ENCODE results near the gene LRRC4. TPM values are rescaled to one million over a fixed set of nuclear protein-coding genes. Genes with fewer than 3 reads are reported as not detected.

Gene LRRC4
- total RNA-seq, 4 donors from 2014 or later = 0.96 to 4.7 (median 1.8) TPM

- no peak for ATAC-seq (ENCODE audit: low FRiP score)
- no peak for TF ChIP-seq CTCF (IDR thresholded peaks at IDR 0.05)
- DNase-seq (ENCODE audit: low spot score) = no peak
Measured at GRCh38 chr7:128053023-128053422, 21.8 kb upstream of the LRRC4 start.

DNA sequence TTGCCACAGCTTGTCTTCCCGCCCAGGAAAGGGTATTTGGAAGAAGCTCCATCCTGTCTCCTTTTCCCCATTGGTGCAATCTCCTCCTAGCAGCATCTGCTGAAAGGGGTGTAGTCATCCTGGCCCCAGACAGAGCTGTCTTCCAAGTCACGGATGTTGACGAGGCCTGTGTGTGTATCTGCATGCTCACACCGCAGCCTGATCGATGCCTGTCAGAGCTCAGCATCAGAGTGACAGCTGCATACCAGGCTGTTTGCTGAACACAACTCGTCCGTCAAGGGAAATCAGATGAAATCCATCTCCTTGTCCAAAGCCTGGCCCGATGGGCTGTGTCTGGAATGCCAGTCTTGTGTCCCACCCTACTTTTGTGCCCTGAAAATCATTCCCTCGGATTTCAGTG lies 21.2 kb upstream of the LRRC4 start:
- no peak for TF ChIP-seq CTCF (IDR thresholded peaks at IDR 0.05)
- DNase-seq (ENCODE audit: low spot score) (no peak), ATAC-seq (ENCODE audit: low FRiP score) (no peak)

DNA sequence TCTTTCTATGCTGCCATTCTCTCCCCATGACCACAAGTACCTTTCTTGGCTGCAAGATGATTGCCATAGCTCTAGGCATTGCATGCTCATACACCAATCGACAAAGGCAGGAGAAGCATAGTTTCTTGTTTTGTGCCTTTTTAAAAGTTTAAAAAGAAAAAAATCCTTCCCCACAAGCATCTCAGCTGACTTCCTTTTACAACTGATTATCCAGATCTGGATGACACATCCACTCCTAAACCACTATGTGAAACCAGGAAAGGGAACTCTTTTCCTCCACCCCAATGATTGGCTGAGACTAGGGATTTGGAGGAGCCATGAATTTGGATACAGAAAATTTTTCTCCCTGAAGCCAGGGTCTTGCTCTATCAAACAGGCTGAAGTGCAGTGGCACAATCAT lies 14.5 kb upstream of the LRRC4 start:
- ATAC-seq (ENCODE audit: low FRiP score) (no peak), DNase-seq (ENCODE audit: low spot score) (no peak)
- no peak for TF ChIP-seq CTCF (IDR thresholded peaks at IDR 0.05)

GRCh38 chr7:128045158-128045557 lies 13.9 kb upstream of the LRRC4 start:
- no peak for DNase-seq (ENCODE audit: low spot score)
- no peak for ATAC-seq (ENCODE audit: low FRiP score)
- TF ChIP-seq CTCF (IDR thresholded peaks at IDR 0.05) = no peak

GRCh38 chr7:128044064-128044463 lies 12.8 kb upstream of the LRRC4 start:
- ATAC-seq (ENCODE audit: low FRiP score) (no peak), DNase-seq (ENCODE audit: low spot score) (no peak)
- TF ChIP-seq CTCF (IDR thresholded peaks at IDR 0.05) = no peak

DNA sequence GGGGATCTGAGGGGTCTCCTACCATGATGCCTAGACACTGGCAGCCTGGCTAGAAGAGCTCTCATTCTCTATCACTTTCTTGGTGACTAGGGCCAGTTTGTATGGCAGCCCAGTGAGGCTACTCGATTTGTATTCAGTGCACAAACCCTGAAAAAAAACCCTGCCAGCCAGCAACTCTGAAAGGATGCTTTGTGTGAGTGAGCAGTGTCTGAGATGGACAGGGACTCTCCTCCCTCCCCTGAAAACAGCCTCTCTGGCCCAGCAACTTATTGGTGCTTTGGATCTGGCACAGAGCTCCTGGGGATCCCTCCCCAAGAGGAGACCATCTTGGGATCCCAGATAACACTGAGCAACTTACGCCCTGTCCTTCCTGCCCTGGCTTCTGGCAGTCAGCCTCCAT lies 10.8 kb upstream of the LRRC4 start:
- ATAC-seq (ENCODE audit: low FRiP score) (no peak), DNase-seq (ENCODE audit: low spot score) (no peak)
- TF ChIP-seq CTCF (IDR thresholded peaks at IDR 0.05) = no peak

- ATAC-seq (ENCODE audit: low FRiP score) (no peak), DNase-seq (ENCODE audit: low spot score) (no peak)
- TF ChIP-seq CTCF (IDR thresholded peaks at IDR 0.05) = no peak
Measured at GRCh38 chr7:128041203-128041602, 10.0 kb upstream of the LRRC4 start.

All from omental fat pad (tissue), 4 donors.